ENCODE results near the gene XAB2.

XAB2 gene

GRCh38 chr19:7670790-7671189 lies 41.4 kb upstream of the XAB2 start:
- TF ChIP-seq, protein P1, sequence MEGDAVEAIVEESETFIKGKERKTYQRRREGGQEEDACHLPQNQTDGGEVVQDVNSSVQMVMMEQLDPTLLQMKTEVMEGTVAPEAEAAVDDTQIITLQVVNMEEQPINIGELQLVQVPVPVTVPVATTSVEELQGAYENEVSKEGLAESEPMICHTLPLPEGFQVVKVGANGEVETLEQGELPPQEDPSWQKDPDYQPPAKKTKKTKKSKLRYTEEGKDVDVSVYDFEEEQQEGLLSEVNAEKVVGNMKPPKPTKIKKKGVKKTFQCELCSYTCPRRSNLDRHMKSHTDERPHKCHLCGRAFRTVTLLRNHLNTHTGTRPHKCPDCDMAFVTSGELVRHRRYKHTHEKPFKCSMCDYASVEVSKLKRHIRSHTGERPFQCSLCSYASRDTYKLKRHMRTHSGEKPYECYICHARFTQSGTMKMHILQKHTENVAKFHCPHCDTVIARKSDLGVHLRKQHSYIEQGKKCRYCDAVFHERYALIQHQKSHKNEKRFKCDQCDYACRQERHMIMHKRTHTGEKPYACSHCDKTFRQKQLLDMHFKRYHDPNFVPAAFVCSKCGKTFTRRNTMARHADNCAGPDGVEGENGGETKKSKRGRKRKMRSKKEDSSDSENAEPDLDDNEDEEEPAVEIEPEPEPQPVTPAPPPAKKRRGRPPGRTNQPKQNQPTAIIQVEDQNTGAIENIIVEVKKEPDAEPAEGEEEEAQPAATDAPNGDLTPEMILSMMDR (IDR thresholded peaks at IDR 0.05; ENCODE audit: low read length, missing control alignments): no peak
- no peak overlapping the region for H3K4me3 ChIP-seq (replicated peaks; ENCODE audit: low read depth, low read length)

DNA sequence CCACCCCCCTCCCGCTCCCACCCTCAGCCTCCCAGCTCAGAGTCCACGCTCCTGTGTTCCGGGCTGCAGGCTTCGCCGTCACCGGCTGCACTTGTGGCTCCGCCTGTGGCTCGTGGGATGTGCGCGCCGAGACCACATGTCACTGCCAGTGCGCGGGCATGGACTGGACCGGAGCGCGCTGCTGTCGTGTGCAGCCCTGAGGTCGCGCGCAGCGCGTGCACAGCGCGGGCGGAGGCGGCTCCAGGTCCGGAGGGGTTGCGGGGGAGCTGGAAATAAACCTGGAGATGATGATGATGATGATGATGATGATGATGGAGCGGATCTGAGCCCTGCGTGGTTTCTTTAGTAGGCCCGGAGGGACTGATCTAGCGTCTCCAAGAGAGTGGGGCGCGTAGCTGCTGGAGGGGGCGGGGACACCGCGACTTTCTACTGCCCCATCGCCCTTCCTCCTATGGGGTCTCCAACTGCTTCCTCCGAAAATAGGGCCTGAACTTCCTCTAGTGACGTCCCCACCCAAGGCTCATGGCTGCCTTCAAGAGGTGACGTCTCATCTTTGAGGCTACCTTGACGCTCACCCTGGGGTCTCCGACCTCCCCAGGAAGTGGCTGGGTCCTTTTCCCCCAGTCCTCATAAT lies 40.9 kb upstream of the XAB2 start:
- no peak overlapping the region for H3K4me3 ChIP-seq (replicated peaks; ENCODE audit: low read depth, low read length)
- TF ChIP-seq, protein P1 (IDR thresholded peaks at IDR 0.05; ENCODE audit: low read length, missing control alignments): no peak
- no peak for DNase-seq (ENCODE audit: low read depth)

More at GRCh38 chr19:7670790-7671189, 41.4 kb upstream of the XAB2 start:
- DNase-seq (ENCODE audit: low read depth): no peak

- no peak for DNase-seq (ENCODE audit: low read depth)
- no peak overlapping the region for H3K4me3 ChIP-seq (replicated peaks; ENCODE audit: low read depth, low read length)
- TF ChIP-seq, protein P1 (IDR thresholded peaks at IDR 0.05; ENCODE audit: low read length, missing control alignments): no peak
Observed at GRCh38 chr19:7669641-7670040, 40.3 kb upstream of the XAB2 start.

- TF ChIP-seq, protein P1 (IDR thresholded peaks at IDR 0.05; ENCODE audit: low read length, missing control alignments): no peak
- H3K4me3 ChIP-seq (replicated peaks; ENCODE audit: low read depth, low read length): no peak within 1 kb of the TSS
- no peak for DNase-seq (ENCODE audit: low read depth)
Observed at GRCh38 chr19:7668842-7669241, 39.5 kb upstream of the XAB2 start, which contains the start of gene RETN. Gene RETN (plus strand): TSS chr19:7669049. CDS start chr19:7669327, 278 bp downstream.

DNA sequence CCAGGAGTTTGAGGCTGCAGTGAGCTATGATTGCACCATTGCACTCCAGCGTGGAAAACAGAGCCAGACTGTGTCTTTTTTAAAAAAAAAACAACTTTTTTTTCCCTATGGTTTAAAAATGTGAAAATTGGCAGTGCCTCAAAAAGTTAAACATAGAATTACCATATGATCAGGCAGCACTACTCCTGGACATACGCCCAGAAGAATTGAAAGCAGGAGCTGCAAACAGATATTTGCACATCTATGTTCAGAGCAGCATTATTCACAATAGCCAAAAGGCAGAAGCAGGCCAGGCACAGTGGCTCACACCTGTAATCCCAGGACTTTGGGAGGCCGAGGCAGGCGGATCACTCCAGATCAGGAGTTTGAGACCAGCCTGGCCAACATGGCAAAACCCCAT lies 35.7 kb upstream of the XAB2 start:
- peak; percentile 71 for DNase-seq (ENCODE audit: low read depth)
- TF ChIP-seq, protein P1 (IDR thresholded peaks at IDR 0.05; ENCODE audit: low read length, missing control alignments): no peak
- no peak overlapping the region for H3K4me3 ChIP-seq (replicated peaks; ENCODE audit: low read depth, low read length)

DNA sequence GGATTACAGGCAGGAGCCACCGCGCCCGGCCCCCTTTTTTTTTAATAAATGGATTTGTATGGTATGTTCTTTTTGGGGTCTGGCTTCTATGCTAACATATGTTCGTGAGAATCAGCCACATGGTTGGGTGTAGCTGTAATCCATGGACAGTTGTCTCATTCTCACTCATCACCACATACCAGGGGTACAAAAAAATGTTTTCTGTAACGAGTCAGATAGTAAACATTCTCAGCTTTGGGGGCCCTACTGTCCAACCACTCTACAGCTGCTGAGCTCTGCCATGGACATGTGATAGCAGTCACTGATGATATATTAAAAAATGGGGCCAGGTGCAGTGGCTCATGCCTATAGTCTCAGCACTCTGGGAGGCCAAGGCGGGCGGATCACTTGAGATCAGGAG lies 34.4 kb upstream of the XAB2 start:
- H3K4me3 ChIP-seq (replicated peaks; ENCODE audit: low read depth, low read length): no peak overlapping the region
- DNase-seq (ENCODE audit: low read depth): no peak
- TF ChIP-seq, protein P1 (IDR thresholded peaks at IDR 0.05; ENCODE audit: low read length, missing control alignments): no peak

DNA sequence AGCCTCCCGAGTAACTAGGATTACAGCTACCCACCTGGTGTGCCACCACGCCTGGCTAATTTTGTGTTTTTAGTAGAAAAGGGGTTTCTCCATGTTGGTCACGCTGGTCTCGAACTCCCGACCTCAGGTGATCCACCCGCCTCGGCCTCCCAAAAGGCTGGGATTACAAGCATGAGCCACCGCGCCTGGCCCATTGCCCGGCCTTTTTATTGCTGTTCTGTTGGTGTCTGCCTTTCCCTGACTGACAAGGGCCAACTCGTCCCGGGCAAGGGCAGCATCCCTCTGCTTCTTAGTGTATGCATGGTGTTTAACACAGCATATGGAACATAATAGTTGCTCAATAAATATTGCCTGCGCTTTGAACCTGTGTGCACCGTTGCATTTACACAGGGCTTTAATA lies 33.3 kb upstream of the XAB2 start:
- TF ChIP-seq, protein P1 (IDR thresholded peaks at IDR 0.05; ENCODE audit: low read length, missing control alignments): no peak
- DNase-seq (ENCODE audit: low read depth): no peak

More for the DNA sequence above, 33.3 kb upstream of the XAB2 start:
- H3K4me3 ChIP-seq (replicated peaks; ENCODE audit: low read depth, low read length): no peak overlapping the region

Measured in fibroblast of pulmonary artery (primary cell).